SK-N-SH (cell line): Measurements from ENCODE around the gene NAPB. TPM values are rescaled to one million over a fixed set of nuclear protein-coding genes. Genes with fewer than 3 reads are reported as not detected.

ENCODE experiments used
- CTCF ChIA-PET: fragments of 300-600, 350-600 bp; formaldehyde crosslinking; extraction: SDS; loops from one replicate; lab custom pipeline; 2021; lab: Yijun Ruan, JAX
- POLR2A ChIA-PET: fragments of 350-600 bp; sonication (Branson Sonifier 250); formaldehyde crosslinking; extraction: SDS; loops from one replicate; lab custom pipeline; 2020; ENCODE audit warnings: antibody characterized with exemption, inconsistent platforms; lab: Yijun Ruan, JAX
- DNase-seq: peaks from one replicate; pipeline ENCODE4 v3.0.0; 2012
- H2AFZ ChIP-seq: fragments of 200-600 bp; sonication (generic); 2 replicates; pipeline ENCODE4 v1.8.1; 2016; ENCODE audit warnings: antibody characterized with exemption, mild to moderate bottlenecking, low read depth
- H3F3A ChIP-seq: fragments of 200-600 bp; sonication (generic); replicated peaks from 2 replicates; pipeline ENCODE3; 2016; ENCODE audit warnings: antibody characterized with exemption, mild to moderate bottlenecking; ENCODE audit not compliant: insufficient read depth
- H3K27ac ChIP-seq, 2 experiments: fragments of 200-500 bp in 1 of 2; fragments of 200-600 bp in 1 of 2; sonication (Bioruptor generic) in 1 of 2; sonication (generic), shearing (Covaris generic) in 1 of 2; 2 replicates each; pipeline versions ENCODE4 v1.5.1 to v1.6.1; 2014 to 2016; ENCODE audit warnings: low read depth in 2 of 2, inconsistent platforms in 1 of 2, low read length in 1 of 2, mild to moderate bottlenecking in 1 of 2, mixed read lengths in 1 of 2
- H3K27me3 ChIP-seq: fragments of 200-600 bp; sonication (generic), shearing (Covaris generic); 2 replicates; pipeline ENCODE4 v1.6.1; 2016; ENCODE audit warnings: mixed run types; ENCODE audit not compliant: insufficient read depth
- H3K36me3 ChIP-seq, 2 experiments: fragments of 200-500 bp in 1 of 2; fragments of 200-600 bp in 1 of 2; sonication (Bioruptor generic) in 1 of 2; sonication (generic) in 1 of 2; replicated peaks in 1 of 2; 2 replicates each; pipeline versions ENCODE3 to v1.5.1; 2014 to 2016; ENCODE audit warnings: low read length in 1 of 2, mild to moderate bottlenecking in 1 of 2; ENCODE audit not compliant: insufficient read depth in 2 of 2, control insufficient read depth in 1 of 2
- H3K4me1 ChIP-seq, 2 experiments: fragments of 200-500 bp in 1 of 2; fragments of 200-600 bp in 1 of 2; sonication (Bioruptor generic) in 1 of 2; sonication (generic), shearing (Covaris generic) in 1 of 2; 2 replicates each; pipeline versions ENCODE4 v1.5.1 to v1.6.1; 2014 to 2016; ENCODE audit warnings: low read depth in 1 of 2, low read length in 1 of 2, mixed run types in 1 of 2; ENCODE audit not compliant: insufficient read depth in 2 of 2, control insufficient read depth in 1 of 2
- H3K4me2 ChIP-seq: fragments of 200-600 bp; sonication (generic), shearing (Covaris generic); 2 replicates; pipeline ENCODE4 v1.6.1; 2017; ENCODE audit warnings: mixed run types
- H3K4me3 ChIP-seq, 2 experiments: fragments of 200-500 bp in 1 of 2; fragments of 200-600 bp in 1 of 2; sonication (Bioruptor generic) in 1 of 2; sonication (generic), shearing (Covaris generic) in 1 of 2; 2 replicates each; pipeline versions ENCODE4 v1.5.1 to v1.8.1; 2014 to 2016; ENCODE audit warnings: low read depth in 2 of 2, inconsistent platforms in 1 of 2, low read length in 1 of 2, mild to moderate bottlenecking in 1 of 2, mixed read lengths in 1 of 2, moderate library complexity in 1 of 2
- H3K79me2 ChIP-seq: fragments of 200-600 bp; sonication (generic); 2 replicates; pipeline ENCODE4 v1.8.1; 2017; ENCODE audit warnings: mild to moderate bottlenecking; ENCODE audit not compliant: insufficient read depth
- H3K9ac ChIP-seq: fragments of 200-600 bp; sonication (generic); 2 replicates; pipeline ENCODE4 v1.6.1; 2017; ENCODE audit warnings: mixed run types
- H3K9me2 ChIP-seq: fragments of 200-600 bp; sonication (generic); 2 replicates; pipeline ENCODE4 v1.6.1; 2017; ENCODE audit warnings: mixed run types
- H3K9me3 ChIP-seq: fragments of 200-600 bp; sonication (generic); 2 replicates; pipeline ENCODE4 v1.6.1; 2017; ENCODE audit warnings: mixed run types, mild to moderate bottlenecking, moderate library complexity
- H4K20me1 ChIP-seq: fragments of 200-600 bp; sonication (generic); 2 replicates; pipeline ENCODE4 v1.6.1; 2017; ENCODE audit warnings: mild to moderate bottlenecking, mixed run types; ENCODE audit not compliant: insufficient read depth
- EP300 ChIP-seq, 2 experiments: IDR thresholded peaks; 2 replicates each; pipeline versions ENCODE4 v1.4.0 to v1.6.1; 2012; ENCODE audit warnings: borderline replicate concordance in 1 of 2, low read depth in 1 of 2, low read length in 1 of 2
- EZH2phosphoT487 ChIP-seq: fragments of 200-600 bp; sonication (generic); IDR thresholded peaks from 2 replicates; pipeline ENCODE4 v1.6.1; 2017; ENCODE audit warnings: low read depth, mixed run types, mild to moderate bottlenecking, antibody characterized with exemption, moderate library complexity, borderline replicate concordance
- FOSL2 ChIP-seq: IDR thresholded peaks from 2 replicates; pipeline ENCODE4 v1.4.0; 2012; ENCODE audit warnings: low read depth, mild to moderate bottlenecking, moderate library complexity, borderline replicate concordance
- FOXJ3 ChIP-seq: sonication (generic); formaldehyde crosslinking; IDR thresholded peaks from 2 replicates; pipeline ENCODE4 v1.5.1; 2020; ENCODE audit warnings: mild to moderate bottlenecking, missing genetic modification reagents
- NFIC ChIP-seq: IDR thresholded peaks from 2 replicates; pipeline ENCODE4 v1.4.0; 2012; ENCODE audit warnings: borderline replicate concordance
- NRF1 ChIP-seq: IDR thresholded peaks from 2 replicates; pipeline ENCODE4 v1.6.1; 2012; ENCODE audit warnings: low read depth, mild to moderate bottlenecking, low read length
- RCOR1 ChIP-seq: fragments of 150-350 bp; IDR thresholded peaks from 2 replicates; pipeline ENCODE4 v1.6.1; 2017; ENCODE audit warnings: antibody characterized with exemption, low read length
- RXRA ChIP-seq: IDR thresholded peaks from 2 replicates; pipeline ENCODE4 v1.4.0; 2012; ENCODE audit warnings: low read depth, mild to moderate bottlenecking, borderline replicate concordance
- SIN3A ChIP-seq: IDR thresholded peaks from 2 replicates; pipeline ENCODE4 v1.6.1; 2012; ENCODE audit warnings: low read depth, mild to moderate bottlenecking, low read length, moderate library complexity, borderline replicate concordance
- TCF12 ChIP-seq: IDR thresholded peaks from 2 replicates; pipeline ENCODE4 v1.4.0; 2012
- TEAD4 ChIP-seq: IDR thresholded peaks from 2 replicates; pipeline ENCODE4 v1.4.0; 2012; ENCODE audit warnings: mild to moderate bottlenecking, borderline replicate concordance; ENCODE audit not compliant: insufficient read depth
- WGBS: methylation state at CpG from one replicate; pipeline ENCODE4 v1.1.6; 2017; ENCODE audit warnings: low lambda C conversion rate; 5-methylcytosine and 5-hydroxymethylcytosine counted together
- polyA plus RNA-seq, 3 experiments: library from polyadenylated mRNA; depleted of rRNA; stranded (reverse); fragments of >200 nt; gene quantifications; 2 replicates each; pipeline ENCODE4 v1.2.3, GENCODE V29; 2012
- TF ChIP-seq, protein P1 (sequence below): IDR thresholded peaks from 2 replicates; pipeline ENCODE4 v1.4.0; 2012; ENCODE audit warnings: low read depth
- TF ChIP-seq, protein P2 (sequence below): IDR thresholded peaks from 2 replicates; pipeline ENCODE4 v1.6.1; 2012; ENCODE audit warnings: mild to moderate bottlenecking, low read depth, low read length, moderate library complexity
- TF ChIP-seq, protein P3 (sequence below): IDR thresholded peaks from 2 replicates; pipeline ENCODE4 v1.4.0; 2012; ENCODE audit warnings: low read depth, borderline replicate concordance
- TF ChIP-seq, protein P4 (sequence below): fragments of 200-600 bp; sonication (generic); IDR thresholded peaks from 2 replicates; pipeline ENCODE4 v1.6.1; 2017; ENCODE audit warnings: antibody characterized with exemption, mild to moderate bottlenecking, moderate library complexity
- TF ChIP-seq, protein P5 (sequence below): IDR thresholded peaks from 2 replicates; pipeline ENCODE4; 2012

NAPB gene
- polyA plus RNA-seq, 1 of the 3 experiments (the other 2 are of a cell fraction) = 3.0 TPM

DNA sequence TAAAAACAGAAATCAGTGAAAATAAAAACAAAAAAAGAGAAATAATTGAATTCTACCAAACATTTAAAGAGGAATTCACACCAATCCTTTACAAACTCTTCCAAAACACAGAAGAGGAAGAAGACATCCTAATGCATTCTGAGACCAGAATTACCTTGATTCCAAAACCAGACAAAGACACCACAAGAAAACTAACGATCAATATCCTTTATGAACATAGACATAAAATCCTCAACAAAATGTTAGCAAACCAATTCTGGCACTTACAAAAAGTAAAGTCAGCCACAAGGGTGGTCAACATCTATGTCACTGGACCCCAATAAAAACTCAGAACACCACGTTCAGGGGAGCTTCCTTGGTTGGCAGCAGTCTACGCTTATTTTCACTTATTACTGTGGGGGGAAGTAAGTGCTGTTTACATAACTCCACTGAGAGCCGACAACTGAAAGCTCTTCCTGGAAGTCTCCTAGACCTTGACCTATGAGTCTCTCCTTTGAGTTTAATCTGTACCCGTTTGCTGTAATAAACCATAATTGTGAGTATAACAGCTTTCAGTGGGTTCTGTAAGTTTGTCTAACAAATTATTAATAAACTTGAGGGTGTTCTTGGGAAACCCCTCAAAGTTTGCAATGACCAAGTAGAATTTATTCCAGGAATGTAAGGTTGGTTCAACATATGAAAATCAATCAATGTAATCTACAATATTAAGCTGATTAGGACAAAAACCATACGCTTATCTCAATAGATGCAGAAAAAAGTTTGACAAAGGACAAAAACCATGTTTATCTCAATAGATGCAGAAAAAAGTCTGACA is 34.8 kb downstream of the NAPB start:
- POLR2A ChIA-PET = interaction anchor here (0.6 kb wide), 1 partner anchor 9 kb away, joined by 3 read pairs; no protein-coding TSS in a partner anchor
- WGBS = 94% methylated on average over 6 of the region's 6 CpGs
- Histone ChIP-seq H3K4me2 (no peak overlapping the region), H4K20me1 (no peaks in the 10 kb centered on the region), H3K9ac (no peak overlapping the region)
- TF ChIP-seq, protein P1, sequence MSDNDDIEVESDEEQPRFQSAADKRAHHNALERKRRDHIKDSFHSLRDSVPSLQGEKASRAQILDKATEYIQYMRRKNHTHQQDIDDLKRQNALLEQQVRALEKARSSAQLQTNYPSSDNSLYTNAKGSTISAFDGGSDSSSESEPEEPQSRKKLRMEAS = no peak
- TF ChIP-seq EP300 (IDR thresholded peaks at IDR 0.05; ENCODE audit: borderline replicate concordance in 1 of 2, low read depth in 1 of 2, low read length in 1 of 2) (no peak), NFIC (no peak), EZH2phosphoT487 (no peak), RCOR1 (no peak), FOSL2 (no peak), RXRA (no peak), NRF1 (no peak)
- TF ChIP-seq, protein P2, sequence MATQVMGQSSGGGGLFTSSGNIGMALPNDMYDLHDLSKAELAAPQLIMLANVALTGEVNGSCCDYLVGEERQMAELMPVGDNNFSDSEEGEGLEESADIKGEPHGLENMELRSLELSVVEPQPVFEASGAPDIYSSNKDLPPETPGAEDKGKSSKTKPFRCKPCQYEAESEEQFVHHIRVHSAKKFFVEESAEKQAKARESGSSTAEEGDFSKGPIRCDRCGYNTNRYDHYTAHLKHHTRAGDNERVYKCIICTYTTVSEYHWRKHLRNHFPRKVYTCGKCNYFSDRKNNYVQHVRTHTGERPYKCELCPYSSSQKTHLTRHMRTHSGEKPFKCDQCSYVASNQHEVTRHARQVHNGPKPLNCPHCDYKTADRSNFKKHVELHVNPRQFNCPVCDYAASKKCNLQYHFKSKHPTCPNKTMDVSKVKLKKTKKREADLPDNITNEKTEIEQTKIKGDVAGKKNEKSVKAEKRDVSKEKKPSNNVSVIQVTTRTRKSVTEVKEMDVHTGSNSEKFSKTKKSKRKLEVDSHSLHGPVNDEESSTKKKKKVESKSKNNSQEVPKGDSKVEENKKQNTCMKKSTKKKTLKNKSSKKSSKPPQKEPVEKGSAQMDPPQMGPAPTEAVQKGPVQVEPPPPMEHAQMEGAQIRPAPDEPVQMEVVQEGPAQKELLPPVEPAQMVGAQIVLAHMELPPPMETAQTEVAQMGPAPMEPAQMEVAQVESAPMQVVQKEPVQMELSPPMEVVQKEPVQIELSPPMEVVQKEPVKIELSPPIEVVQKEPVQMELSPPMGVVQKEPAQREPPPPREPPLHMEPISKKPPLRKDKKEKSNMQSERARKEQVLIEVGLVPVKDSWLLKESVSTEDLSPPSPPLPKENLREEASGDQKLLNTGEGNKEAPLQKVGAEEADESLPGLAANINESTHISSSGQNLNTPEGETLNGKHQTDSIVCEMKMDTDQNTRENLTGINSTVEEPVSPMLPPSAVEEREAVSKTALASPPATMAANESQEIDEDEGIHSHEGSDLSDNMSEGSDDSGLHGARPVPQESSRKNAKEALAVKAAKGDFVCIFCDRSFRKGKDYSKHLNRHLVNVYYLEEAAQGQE = no peak
- TF ChIP-seq, all 33 proteins: peak for 0
- no peak for DNase-seq
- H2AFZ ChIP-seq = no peak overlapping the region
- H3K27ac ChIP-seq = no peak overlapping the region
- H3K79me2 ChIP-seq = no peaks in the 10 kb centered on the region
- H3K36me3 ChIP-seq = peaks cover 14 to 46% of the 10 kb centered on the region in 2 experiments
- no peak overlapping the region for H3K4me3 ChIP-seq
- H3K9me2 ChIP-seq = no peaks in the 10 kb centered on the region
- H3K9me3 ChIP-seq = 0 out of 2 replicates have a peak, but pooled peaks cover 3% of the 10 kb centered on the region
- H3K27me3 ChIP-seq = no peaks in the 10 kb centered on the region
- no peaks in the 10 kb centered on the region for H3K4me1 ChIP-seq
- CTCF ChIA-PET = no interaction called here
- no peaks in the 10 kb centered on the region for H3F3A ChIP-seq

DNA sequence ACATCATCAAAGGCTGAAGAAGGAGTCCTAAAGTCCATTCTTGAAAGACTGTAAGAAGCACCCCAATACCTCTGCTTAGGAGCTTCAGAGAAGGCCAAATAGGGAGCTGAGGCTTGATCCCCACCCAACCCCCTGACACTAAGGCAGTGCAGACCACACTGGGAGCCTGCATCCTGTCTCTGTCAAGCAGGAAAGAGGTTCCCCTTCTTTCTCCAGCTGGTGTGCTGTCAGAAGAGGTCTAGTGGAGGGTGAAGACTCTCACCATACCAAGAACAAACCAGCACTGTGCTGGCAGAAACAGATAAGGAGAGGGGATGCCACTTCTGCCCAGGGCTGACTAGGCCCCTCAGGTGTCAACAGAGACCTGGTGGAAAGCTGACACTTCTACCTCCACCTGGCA is 39.4 kb downstream of the NAPB start:
- ChIA-PET POLR2A (no interaction called here), CTCF (interaction anchor here (1.0 to 1.5 kb wide), 4 partner anchors 10 to 32 kb away, joined by 3 read pairs; no protein-coding TSS in a partner anchor)
- Histone ChIP-seq H3F3A (no peaks in the 10 kb centered on the region), H3K27me3 (no peaks in the 10 kb centered on the region), H3K79me2 (no peaks in the 10 kb centered on the region), H3K36me3 (peaks cover 16 to 33% of the 10 kb centered on the region in 2 experiments), H3K9ac (no peak overlapping the region), H3K4me1 (no peaks in the 10 kb centered on the region), H3K27ac (no peak overlapping the region), H3K4me3 (no peak overlapping the region), H3K4me2 (no peak overlapping the region), H3K9me3 (0 out of 2 replicates have a peak, but pooled peaks cover 3% of the 10 kb centered on the region), H4K20me1 (no peaks in the 10 kb centered on the region), H3K9me2 (no peaks in the 10 kb centered on the region), H2AFZ (no peak overlapping the region)
- TF ChIP-seq FOSL2 (no peak), NFIC (no peak), FOXJ3 (CRISPR knock-in tag) (no peak), RCOR1 (no peak), TCF12 (no peak), TEAD4 (no peak), RXRA (no peak), SIN3A (no peak)
- TF ChIP-seq, protein P3, sequence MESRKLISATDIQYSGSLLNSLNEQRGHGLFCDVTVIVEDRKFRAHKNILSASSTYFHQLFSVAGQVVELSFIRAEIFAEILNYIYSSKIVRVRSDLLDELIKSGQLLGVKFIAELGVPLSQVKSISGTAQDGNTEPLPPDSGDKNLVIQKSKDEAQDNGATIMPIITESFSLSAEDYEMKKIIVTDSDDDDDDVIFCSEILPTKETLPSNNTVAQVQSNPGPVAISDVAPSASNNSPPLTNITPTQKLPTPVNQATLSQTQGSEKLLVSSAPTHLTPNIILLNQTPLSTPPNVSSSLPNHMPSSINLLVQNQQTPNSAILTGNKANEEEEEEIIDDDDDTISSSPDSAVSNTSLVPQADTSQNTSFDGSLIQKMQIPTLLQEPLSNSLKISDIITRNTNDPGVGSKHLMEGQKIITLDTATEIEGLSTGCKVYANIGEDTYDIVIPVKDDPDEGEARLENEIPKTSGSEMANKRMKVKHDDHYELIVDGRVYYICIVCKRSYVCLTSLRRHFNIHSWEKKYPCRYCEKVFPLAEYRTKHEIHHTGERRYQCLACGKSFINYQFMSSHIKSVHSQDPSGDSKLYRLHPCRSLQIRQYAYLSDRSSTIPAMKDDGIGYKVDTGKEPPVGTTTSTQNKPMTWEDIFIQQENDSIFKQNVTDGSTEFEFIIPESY = no peak
- TF ChIP-seq, protein P4, sequence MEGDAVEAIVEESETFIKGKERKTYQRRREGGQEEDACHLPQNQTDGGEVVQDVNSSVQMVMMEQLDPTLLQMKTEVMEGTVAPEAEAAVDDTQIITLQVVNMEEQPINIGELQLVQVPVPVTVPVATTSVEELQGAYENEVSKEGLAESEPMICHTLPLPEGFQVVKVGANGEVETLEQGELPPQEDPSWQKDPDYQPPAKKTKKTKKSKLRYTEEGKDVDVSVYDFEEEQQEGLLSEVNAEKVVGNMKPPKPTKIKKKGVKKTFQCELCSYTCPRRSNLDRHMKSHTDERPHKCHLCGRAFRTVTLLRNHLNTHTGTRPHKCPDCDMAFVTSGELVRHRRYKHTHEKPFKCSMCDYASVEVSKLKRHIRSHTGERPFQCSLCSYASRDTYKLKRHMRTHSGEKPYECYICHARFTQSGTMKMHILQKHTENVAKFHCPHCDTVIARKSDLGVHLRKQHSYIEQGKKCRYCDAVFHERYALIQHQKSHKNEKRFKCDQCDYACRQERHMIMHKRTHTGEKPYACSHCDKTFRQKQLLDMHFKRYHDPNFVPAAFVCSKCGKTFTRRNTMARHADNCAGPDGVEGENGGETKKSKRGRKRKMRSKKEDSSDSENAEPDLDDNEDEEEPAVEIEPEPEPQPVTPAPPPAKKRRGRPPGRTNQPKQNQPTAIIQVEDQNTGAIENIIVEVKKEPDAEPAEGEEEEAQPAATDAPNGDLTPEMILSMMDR = no peak
- TF ChIP-seq, protein P5, sequence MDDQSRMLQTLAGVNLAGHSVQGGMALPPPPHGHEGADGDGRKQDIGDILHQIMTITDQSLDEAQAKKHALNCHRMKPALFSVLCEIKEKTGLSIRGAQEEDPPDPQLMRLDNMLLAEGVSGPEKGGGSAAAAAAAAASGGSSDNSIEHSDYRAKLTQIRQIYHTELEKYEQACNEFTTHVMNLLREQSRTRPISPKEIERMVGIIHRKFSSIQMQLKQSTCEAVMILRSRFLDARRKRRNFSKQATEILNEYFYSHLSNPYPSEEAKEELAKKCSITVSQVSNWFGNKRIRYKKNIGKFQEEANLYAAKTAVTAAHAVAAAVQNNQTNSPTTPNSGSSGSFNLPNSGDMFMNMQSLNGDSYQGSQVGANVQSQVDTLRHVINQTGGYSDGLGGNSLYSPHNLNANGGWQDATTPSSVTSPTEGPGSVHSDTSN = no peak
- DNase-seq = no peak
